HG03575 (cell line): ENCODE data around the gene EXOC7.

Source experiments
- ATAC-seq: cut with Tn5 transposase; IDR thresholded peaks from one replicate; pipeline ENCODE4 v1.9.1; 2021; ENCODE audit not compliant: unreplicated experiment, insufficient number of reproducible peaks, low FRiP score; ENCODE audit errors: extremely low read depth

Gene EXOC7

GRCh38 chr17:76123749-76124581 lies 20.4 kb upstream of the EXOC7 start:
- no peak for ATAC-seq

GRCh38 chr17:76123191-76123499 lies 19.6 kb upstream of the EXOC7 start:
- no peak for ATAC-seq

GRCh38 chr17:76122431-76123190 lies 19.0 kb upstream of the EXOC7 start:
- no peak for ATAC-seq

GRCh38 chr17:76121932-76122430 lies 18.4 kb upstream of the EXOC7 start:
- ATAC-seq = no peak

GRCh38 chr17:76120658-76121008 lies 17.0 kb upstream of the EXOC7 start:
- ATAC-seq = no peak

GRCh38 chr17:76119409-76120371 lies 16.1 kb upstream of the EXOC7 start:
- no peak for ATAC-seq

GRCh38 chr17:76115138-76115754 lies 11.7 kb upstream of the EXOC7 start:
- no peak for ATAC-seq

- ATAC-seq = no peak
Measured at GRCh38 chr17:76111956-76112355, 8.4 kb upstream of the EXOC7 start.

GRCh38 chr17:76107509-76107908 lies 3.9 kb upstream of the EXOC7 start:
- ATAC-seq = no peak

GRCh38 chr17:76106703-76107102 lies 3.1 kb upstream of the EXOC7 start:
- ATAC-seq = no peak

GRCh38 chr17:76104896-76105231 lies 1.3 kb upstream of the EXOC7 start:
- no peak for ATAC-seq

GRCh38 chr17:76104140-76104895 lies 731 bp upstream of the EXOC7 start:
- no peak for ATAC-seq

- ATAC-seq = no peak
Measured at GRCh38 chr17:76102944-76103273, 678 bp downstream of the EXOC7 start.

GRCh38 chr17:76097716-76098295 lies 5.8 kb downstream of the EXOC7 start:
- ATAC-seq = no peak

- no peak for ATAC-seq
Measured at GRCh38 chr17:76095943-76096342, 7.6 kb downstream of the EXOC7 start.

GRCh38 chr17:76094046-76094445 lies 9.5 kb downstream of the EXOC7 start:
- ATAC-seq = no peak

- no peak for ATAC-seq
Measured at GRCh38 chr17:76092526-76093413, 10.8 kb downstream of the EXOC7 start.
